AG04450 (cell line): ENCODE results near the gene CCDC83. TPM values are rescaled to one million over a fixed set of nuclear protein-coding genes. Genes with fewer than 3 reads are reported as not detected.
A peak's percentile ranks its signal among the peaks of the same experiment; 100 is the strongest.

Experiments
- CTCF ChIA-PET: fragments of 300-600, 350-600 bp; formaldehyde crosslinking; extraction: SDS; loops from one replicate; lab custom pipeline; 2022; ENCODE audit warnings: antibody characterized with exemption, inconsistent platforms; lab: Charles Lee
- POLR2A ChIA-PET: fragments of 350-600 bp; formaldehyde crosslinking; extraction: SDS; loops from one replicate; lab custom pipeline; 2021; ENCODE audit warnings: antibody characterized with exemption, inconsistent platforms; lab: Yijun Ruan, JAX
- DNase-seq: peaks from one replicate; pipeline ENCODE4 v3.0.0-alpha.2; 2011; ENCODE audit warnings: low read depth, low spot score
- H3K27ac ChIP-seq: one replicate; pipeline ENCODE4 v1.5.1; 2012; ENCODE audit warnings: low read depth, low read length, control low read depth
- H3K27me3 ChIP-seq: one replicate; pipeline ENCODE4 v1.6.0; 2012; ENCODE audit warnings: low read length; ENCODE audit not compliant: control insufficient read depth, insufficient read depth
- H3K4me3 ChIP-seq: 2 replicates; pipeline ENCODE4 v1.5.1; 2011; ENCODE audit warnings: mild to moderate bottlenecking, low read depth, low read length, control low read depth
- H3K9me3 ChIP-seq: 2 replicates; pipeline ENCODE4 v1.5.1; 2012; ENCODE audit warnings: low read length; ENCODE audit not compliant: control insufficient read depth, insufficient read depth
- CTCF ChIP-seq: IDR thresholded peaks from 2 replicates; pipeline ENCODE4 v1.5.1; 2011; ENCODE audit warnings: low read depth, low read length, control low read depth, inconsistent platforms
- polyA plus RNA-seq: library from polyadenylated mRNA; depleted of rRNA; stranded (reverse); fragments of >200 nt; gene quantifications from 2 replicates; pipeline ENCODE4 v1.2.3, GENCODE V29; 2011

Gene CCDC83
- polyA plus RNA-seq, 1 experiment, result not detected

GRCh38 chr11:85934596-85935169 lies 79.5 kb downstream of the CCDC83 start:
- CTCF ChIA-PET, result no interaction called here

GRCh38 chr11:85935751-85936150 lies 80.6 kb downstream of the CCDC83 start:
- POLR2A ChIA-PET, result interaction anchor here (0.6 kb wide), 1 partner anchor 170 kb away, joined by 3 read pairs; no protein-coding TSS in a partner anchor
- CTCF ChIA-PET, result no interaction called here

More at GRCh38 chr11:85934596-85935169, 79.5 kb downstream of the CCDC83 start:
- Histone ChIP-seq H3K9me3 (peaks cover 14% of the 10 kb centered on the region; the same call in 1 of the 2 replicates), H3K27ac (no peak overlapping the region), H3K4me3 (0 out of 2 replicates have a peak overlapping the region, but pooled peaks have one; percentile 13), H3K27me3 (no peaks in the 10 kb centered on the region)
- TF ChIP-seq CTCF, result no peak
- POLR2A ChIA-PET, result no interaction called here
- no peak for DNase-seq

GRCh38 chr11:85937835-85938234 lies 82.7 kb downstream of the CCDC83 start:
- no peak for DNase-seq
- no peaks in the 10 kb centered on the region for H3K27me3 ChIP-seq
- POLR2A ChIA-PET, result no interaction called here
- H3K9me3 ChIP-seq, result peaks cover 14% of the 10 kb centered on the region; the same call in 1 of the 2 replicates
- no peak overlapping the region for H3K4me3 ChIP-seq
- CTCF ChIA-PET, result interaction anchor here (0.9 to 3.0 kb wide), 2 partner anchors 83 to 354 kb away, joined by 3 to 11 read pairs; partner anchors contain the start of gene CCDC83
- no peak overlapping the region for H3K27ac ChIP-seq
- no peak for TF ChIP-seq CTCF

More at GRCh38 chr11:85935751-85936150, 80.6 kb downstream of the CCDC83 start:
- TF ChIP-seq CTCF, result no peak
- Histone ChIP-seq H3K4me3 (no peak overlapping the region), H3K27me3 (no peaks in the 10 kb centered on the region), H3K27ac (no peak overlapping the region), H3K9me3 (peaks cover 14% of the 10 kb centered on the region; the same call in 1 of the 2 replicates)
- no peak for DNase-seq

- TF ChIP-seq CTCF, result no peak
- no peak overlapping the region for H3K4me3 ChIP-seq
- no peak for DNase-seq
- CTCF ChIA-PET, result interaction anchor here (1.1 to 3.0 kb wide), 3 partner anchors 85 to 355 kb away, joined by 3 to 11 read pairs (median 5); partner anchors contain the start of gene CCDC83
- POLR2A ChIA-PET, result interaction anchor here (0.6 kb wide), 1 partner anchor 84 kb away, joined by 3 read pairs; the partner anchor contains the start of gene CCDC83
- peaks cover 14% of the 10 kb centered on the region; the same call in 1 of the 2 replicates for H3K9me3 ChIP-seq
- H3K27me3 ChIP-seq, result no peaks in the 10 kb centered on the region
- H3K27ac ChIP-seq, result no peak overlapping the region
Observed at GRCh38 chr11:85939099-85940015, 84.2 kb downstream of the CCDC83 start.
